NCI-H69 (cell line): ENCODE measurements around the gene PYCR2.
"Not testable (repeated sequence)": the region's sequence is repeated elsewhere in the genome, so short reads cannot be mapped to it uniquely, and the experiment has no call there.

Experiments
- DNase-seq: peaks from one replicate; lab custom pipeline; 2025; lab: John Stamatoyannopoulos, UW

PYCR2 gene

GRCh38 chr1:225923692-225924555, at the start of gene PYCR2:
TSS of gene PYCR2 (minus strand) at chr1:225924250. CDS start at chr1:225924110, 140 bp downstream.
- DNase-seq = peak; percentile 99

DNA sequence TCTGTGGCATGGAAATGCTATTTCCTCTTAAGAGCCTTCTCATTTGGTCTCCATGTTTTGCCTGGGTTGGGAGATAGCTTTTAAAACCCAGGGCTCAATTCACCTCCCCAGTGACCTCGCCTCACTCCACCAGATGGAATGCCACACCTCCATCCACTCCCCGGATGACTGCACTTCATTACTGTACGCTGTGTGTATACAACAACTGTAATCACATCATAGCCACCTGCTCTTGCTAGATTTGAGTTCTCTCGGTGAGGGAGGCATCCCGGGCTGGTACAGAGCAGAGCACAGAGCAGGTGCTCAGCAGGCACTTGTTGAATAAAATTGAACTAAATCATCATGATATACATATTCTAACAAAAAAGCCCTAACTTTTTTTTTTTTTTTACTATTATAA, 49.1 kb upstream of the PYCR2 start:
- peak; percentile 93 for DNase-seq

GRCh38 chr1:225972344-225973152, 48.5 kb upstream of the PYCR2 start:
- DNase-seq = no peak

GRCh38 chr1:225970592-225971157, 46.6 kb upstream of the PYCR2 start:
- not testable (repeated sequence) for DNase-seq

DNA sequence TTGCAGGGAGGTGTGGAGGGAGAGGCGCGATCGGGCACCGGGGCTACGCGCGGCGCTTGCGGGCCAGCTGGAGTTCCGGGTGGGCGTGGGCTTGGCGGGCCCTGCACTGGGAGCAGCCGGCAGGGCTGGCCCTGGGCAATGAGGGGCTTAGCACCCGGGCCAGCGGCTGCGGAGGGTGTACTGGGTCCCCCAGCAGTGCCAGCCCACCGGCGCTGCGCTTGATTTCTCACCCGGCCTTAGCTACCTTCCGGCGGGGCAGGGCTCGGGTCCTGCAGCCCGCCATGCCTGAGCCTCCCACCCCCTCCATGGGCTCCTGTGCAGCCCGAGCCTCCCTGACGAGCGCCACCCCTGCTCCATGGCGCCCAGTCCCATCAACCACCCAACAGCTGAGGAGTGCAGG, 45.7 kb upstream of the PYCR2 start:
- DNase-seq = not testable (repeated sequence)

- no peak for DNase-seq
Measured at GRCh38 chr1:225965231-225965630, 41.2 kb upstream of the PYCR2 start.

- DNase-seq = no peak
Measured at GRCh38 chr1:225963735-225964530, 39.9 kb upstream of the PYCR2 start.

DNA sequence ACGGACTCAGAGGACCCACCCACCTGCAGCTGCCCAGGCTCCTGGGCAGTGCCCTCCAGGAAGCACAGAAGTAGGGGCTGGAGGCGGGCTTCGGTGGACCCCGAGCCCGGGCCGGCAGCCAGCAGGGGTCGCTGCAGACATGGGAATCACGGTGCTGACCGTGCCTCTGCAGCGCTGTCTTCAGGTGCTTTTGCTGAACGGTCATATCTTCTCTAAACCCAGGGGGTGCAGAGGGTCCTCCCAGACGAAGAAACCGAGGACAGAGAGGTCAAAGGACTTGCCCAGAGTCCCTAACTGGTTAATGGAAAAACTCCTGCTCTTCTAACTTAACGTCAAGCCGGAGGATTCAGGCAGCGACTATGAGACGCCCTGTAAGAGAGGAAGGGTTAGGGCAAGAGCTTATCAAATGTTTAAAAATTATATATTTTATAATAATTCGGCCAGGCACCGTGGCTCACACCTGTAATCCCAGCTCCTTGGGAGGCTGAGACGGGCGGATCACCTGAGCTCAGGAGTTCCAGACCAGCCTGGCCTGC, 38.5 kb upstream of the PYCR2 start:
- peak; percentile 57 for DNase-seq

DNA sequence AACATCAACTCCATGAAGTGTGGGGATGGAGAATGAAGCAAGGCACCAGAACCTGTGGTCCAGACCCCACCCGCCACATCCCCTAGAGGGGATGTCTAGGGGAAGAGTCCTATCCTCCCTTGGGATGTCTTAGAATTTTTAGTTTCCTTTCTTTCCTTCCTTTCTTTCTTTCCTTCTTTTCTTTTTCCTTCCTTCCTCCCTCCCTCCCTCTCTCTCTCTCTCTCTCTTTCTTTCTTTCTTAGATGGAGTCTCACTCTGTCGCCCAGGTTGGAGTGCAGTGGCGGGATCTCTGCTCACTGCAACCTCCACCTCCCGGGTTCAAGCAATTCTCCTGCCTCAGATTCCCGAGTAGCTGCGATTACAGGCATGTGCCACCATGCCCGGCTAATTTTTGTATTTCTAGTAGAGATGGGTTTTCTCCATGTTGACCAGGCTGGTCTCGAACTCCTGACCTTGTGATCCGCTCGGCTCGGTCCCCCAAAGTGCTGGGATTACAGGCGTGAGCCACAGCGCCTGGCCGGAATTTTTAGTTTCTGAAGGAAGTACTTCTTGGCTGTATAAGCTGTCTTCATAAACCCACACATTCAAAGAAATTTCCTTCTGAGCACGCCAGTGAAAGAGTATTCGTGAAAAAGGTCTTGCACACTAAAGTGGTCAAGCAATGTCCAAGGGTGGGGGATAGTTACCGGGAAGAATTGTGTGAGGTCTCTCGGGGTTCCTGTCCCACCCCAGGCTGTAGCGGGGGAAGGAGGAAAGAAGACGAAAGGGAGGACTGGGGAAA, 37.8 kb upstream of the PYCR2 start:
- no peak for DNase-seq

DNA sequence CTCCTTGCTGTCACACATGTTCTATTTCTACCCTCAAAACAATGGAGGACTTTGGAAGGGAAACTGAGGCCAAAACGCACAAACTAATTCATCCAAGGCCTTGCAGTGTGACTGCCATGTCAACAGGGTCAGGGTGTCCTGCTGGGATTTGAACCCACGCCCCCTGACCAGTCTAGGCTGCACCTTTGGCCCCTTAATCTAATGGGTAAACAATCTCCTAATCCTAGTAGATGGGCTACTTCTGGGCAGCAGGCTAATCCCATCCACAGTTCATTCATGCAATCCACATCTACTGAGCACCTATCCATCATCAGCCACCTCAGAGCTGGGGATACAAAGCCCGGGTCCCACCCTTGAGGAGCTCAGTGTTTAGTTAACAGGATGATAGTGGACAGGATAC, 34.0 kb upstream of the PYCR2 start:
- DNase-seq = no peak

DNA sequence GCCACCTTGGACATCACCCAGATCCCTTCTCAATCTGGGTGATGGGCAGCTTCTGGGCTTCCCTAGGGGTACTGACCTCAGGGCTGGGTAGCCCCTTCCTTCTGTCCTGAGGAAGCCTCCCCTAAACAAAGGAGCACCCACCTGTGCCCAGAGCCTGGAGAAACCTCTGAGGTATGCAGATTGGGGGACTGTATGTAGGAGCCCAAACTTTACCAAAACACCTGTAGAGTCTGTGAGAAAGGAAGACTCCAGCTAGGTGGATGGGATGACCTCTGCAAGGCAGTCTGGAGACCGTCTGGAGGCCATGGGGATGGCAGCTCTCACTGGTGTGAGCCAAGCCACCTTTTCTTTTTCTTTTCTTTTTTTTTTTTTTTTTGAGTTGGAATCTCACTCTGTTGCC, 30.7 kb upstream of the PYCR2 start:
- DNase-seq = no peak

DNA sequence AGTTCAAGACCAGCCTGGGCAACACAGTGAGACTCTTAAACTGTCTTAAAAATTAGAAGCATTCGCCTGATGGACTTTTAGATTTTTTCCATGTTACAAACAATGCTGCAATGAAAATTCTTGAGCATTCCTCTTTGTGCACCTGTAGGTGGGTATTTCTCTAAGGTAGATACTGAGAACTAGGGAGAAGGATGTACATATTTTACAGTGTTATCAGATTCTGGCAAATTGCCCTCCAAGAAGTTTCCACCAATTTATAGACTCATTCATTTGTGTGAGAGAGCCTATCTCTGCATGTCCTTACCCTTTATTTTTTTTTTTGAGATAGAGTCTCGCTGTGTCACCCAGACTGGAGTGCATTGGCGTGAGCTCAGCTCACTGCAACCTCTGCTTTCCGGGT, 29.3 kb upstream of the PYCR2 start:
- no peak for DNase-seq

DNA sequence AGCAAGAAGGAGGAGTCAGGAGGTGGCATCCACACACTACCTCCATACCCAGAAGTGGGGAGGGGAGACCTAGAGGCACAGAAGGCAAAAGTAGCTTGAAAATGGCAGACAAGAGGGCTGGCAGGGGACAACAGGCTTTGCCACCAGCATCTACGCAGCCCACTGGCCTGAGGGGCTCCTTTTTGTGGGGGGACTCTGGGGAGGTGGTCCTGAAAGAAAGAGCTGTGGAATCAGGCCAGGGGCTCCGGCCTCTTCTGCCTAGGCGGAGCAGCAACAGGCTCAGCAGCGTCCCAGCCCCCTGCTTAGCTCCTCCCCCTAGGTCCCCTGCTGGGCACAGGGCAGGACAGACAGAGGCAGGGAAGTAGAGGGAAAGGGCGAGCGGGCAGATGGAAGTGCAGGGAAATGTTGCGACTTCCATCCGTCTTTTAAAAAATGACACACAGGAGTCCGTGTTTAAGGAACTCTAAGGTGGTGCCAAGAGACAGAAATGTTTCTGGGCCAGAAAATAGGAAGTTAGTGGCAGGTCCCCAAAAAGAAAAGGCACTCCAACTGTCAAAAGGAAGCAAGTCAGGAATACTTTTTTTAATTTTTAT, 27.0 kb upstream of the PYCR2 start:
- DNase-seq = no peak

DNA sequence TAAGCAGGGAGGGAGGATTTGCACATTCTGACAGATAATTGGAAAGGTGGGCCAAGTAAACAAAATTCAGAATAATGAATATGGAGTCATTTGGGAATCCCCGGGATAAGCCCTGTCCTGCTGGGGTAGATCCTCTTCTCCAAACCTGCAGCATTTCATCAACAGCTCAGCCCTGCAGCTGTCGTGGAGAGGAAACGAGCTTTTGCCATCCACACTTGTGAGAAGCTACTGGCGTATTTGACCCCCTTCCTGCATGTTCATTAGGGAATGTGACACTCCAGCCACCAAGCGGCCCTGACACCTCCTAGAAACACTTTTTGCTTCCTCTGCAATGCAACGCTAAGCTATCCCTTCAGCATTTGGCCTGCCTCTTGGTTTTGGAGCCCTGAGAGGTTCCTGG, 25.0 kb upstream of the PYCR2 start:
- no peak for DNase-seq

DNA sequence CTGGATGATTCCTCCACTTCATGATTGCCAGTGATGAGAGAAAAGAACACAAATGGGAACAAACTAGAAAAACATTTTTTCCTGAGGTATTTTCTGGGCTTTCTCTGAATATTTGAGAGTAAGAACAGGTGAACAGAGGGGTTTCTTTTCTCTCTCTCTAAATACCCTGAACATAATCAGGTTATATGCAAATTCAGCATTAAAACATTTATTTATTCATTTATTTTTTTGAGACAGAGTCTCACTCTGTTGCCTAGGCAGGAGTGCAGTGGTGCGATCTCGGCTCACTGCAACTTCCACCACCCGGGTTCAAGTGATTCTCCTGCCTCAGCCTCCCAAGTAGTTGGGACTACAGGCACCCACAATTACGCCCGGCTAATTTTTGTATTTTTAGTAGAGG, 22.8 kb upstream of the PYCR2 start:
- no peak for DNase-seq

DNA sequence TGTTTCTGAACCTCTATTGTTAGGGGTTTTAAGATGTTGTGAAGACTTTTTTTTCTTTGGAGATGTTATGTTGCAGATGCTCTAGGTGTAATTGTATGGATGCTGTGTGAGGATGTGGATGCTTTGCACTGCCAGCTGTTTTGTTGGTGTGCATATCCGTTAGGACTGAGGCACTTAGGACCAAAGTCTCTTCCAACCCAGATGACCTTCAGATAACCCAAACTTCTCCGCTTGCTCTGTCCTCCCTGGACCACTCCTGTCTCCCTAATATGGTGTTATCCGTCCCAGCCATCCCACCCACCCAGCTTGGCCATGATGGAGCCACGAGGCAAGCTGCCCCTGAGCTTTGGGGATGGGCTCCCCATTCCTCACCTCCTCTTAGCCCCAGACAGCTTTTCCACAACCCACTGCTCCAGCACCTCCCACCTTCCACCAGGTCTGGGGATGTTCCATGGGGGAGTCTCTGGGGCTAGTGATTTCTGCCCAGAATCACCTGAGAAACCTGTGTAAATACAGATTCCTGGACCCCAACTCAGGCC, 22.1 kb upstream of the PYCR2 start:
- DNase-seq = no peak

- no peak for DNase-seq
Measured at GRCh38 chr1:225945564-225945963, 21.5 kb upstream of the PYCR2 start.

- no peak for DNase-seq
Measured at GRCh38 chr1:225944951-225945350, 20.9 kb upstream of the PYCR2 start.

- DNase-seq = no peak
Measured at GRCh38 chr1:225944387-225944786, 20.3 kb upstream of the PYCR2 start.

DNA sequence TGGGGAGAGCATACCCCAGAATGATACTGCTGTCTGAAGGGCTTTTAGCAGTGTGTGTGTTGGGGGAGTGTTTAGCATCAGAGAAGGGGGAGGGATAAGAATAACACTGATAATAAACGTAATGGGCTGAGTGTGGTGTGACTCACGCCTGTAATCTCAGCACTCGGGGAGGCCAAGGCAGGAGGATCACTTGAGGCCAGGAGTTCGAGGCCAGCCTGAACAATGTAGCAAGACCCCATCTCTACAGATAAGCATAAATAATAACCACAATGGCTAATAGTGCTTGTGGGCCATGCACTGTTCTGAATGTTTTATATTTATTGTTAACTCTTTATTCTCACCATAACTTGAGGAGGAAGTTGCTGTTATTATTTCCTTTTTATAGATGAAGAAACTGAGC, 19.5 kb upstream of the PYCR2 start:
- DNase-seq = no peak
